Lung (tissue), 12 donors: ENCODE measurements around the gene ERI3. TPM values are rescaled to one million over a fixed set of nuclear protein-coding genes. Genes with fewer than 3 reads are reported as not detected.

ENCODE experiments used
- ATAC-seq: fragments of 200-7000 bp; cut with Tn5 transposase; one replicate; pipeline ENCODE4 v1.9.1; 2020; ENCODE audit warnings: moderate number of reproducible peaks; ENCODE audit not compliant: insufficient read depth, low FRiP score
- DNase-seq, 3 donors: peaks; one replicate each; pipeline ENCODE4 v3.0.0-alpha.2; 2013 to 2017
- H3K27ac ChIP-seq, 2 donors: one replicate each; pipeline ENCODE4 v1.5.1; 2013; ENCODE audit warnings: mild to moderate bottlenecking in 2 of 2, moderate library complexity in 2 of 2, control low read depth in 1 of 2, inconsistent platforms in 1 of 2, low read depth in 1 of 2, low read length in 1 of 2
- H3K27me3 ChIP-seq, 3 donors: one replicate each; pipeline ENCODE4 v1.5.1; 2013; ENCODE audit warnings: low read length in 2 of 3; ENCODE audit not compliant: control insufficient read depth in 3 of 3, insufficient read depth in 3 of 3
- H3K36me3 ChIP-seq, 4 donors: one replicate each; pipeline ENCODE4 v1.5.1; 2013; ENCODE audit warnings: low read length in 4 of 4, mild to moderate bottlenecking in 1 of 4, moderate library complexity in 1 of 4; ENCODE audit not compliant: control insufficient read depth in 4 of 4, insufficient read depth in 4 of 4
- H3K4me1 ChIP-seq, 5 donors: one replicate each; pipeline ENCODE4 v1.5.1; 2013; ENCODE audit warnings: low read length in 5 of 5, mild to moderate bottlenecking in 2 of 5, moderate library complexity in 1 of 5; ENCODE audit not compliant: control insufficient read depth in 5 of 5, insufficient read depth in 5 of 5
- H3K4me3 ChIP-seq: one replicate; pipeline ENCODE4 v1.5.1; 2013; ENCODE audit warnings: mild to moderate bottlenecking, control low read depth, moderate library complexity
- H3K9ac ChIP-seq, 2 donors: one replicate each; pipeline ENCODE4 v1.5.1; 2013; ENCODE audit warnings: low read length in 2 of 2, control low read depth in 1 of 2; ENCODE audit not compliant: insufficient read depth in 1 of 2
- H3K9me3 ChIP-seq, 4 donors: one replicate each; pipeline ENCODE4 v1.5.1; 2013; ENCODE audit warnings: low read length in 3 of 4, mild to moderate bottlenecking in 1 of 4, moderate library complexity in 1 of 4; ENCODE audit not compliant: control insufficient read depth in 4 of 4, insufficient read depth in 3 of 4
- WGBS, 2 donors: extraction: QIAGEN DNeasy Blood & Tissue Kit; methylation state at CpG; one replicate each; pipeline ENCODE4 v1.1.7; 2013; 5-methylcytosine and 5-hydroxymethylcytosine counted together
- polyA plus RNA-seq, 2 donors: library from polyadenylated mRNA; stranded (reverse); fragments of 200-250 nt; gene quantifications; one replicate each; pipeline ENCODE4 v1.2.1, GENCODE V29; 2013
- total RNA-seq, 2 donors: library from RNA; depleted of rRNA in 1 of 2; stranded (reverse); fragments of >200 nt in 1 of 2; gene quantifications; one replicate each; pipeline ENCODE4 v1.2.1, GENCODE V29; 2014 to 2021
- TF ChIP-seq, protein P1 (sequence below): IDR thresholded peaks from 2 replicates; pipeline ENCODE4 v1.5.1; 2012; ENCODE audit warnings: mild to moderate bottlenecking; ENCODE audit errors: control extremely low read depth, extremely low read depth
- donor health status: control.
- donor health status: control.
- donor health status: Bipolar disorder and iron deficiency.
- donor health status: healthy.
- donor health status: DM: yes; HTN: yes; CAD: no.

The ERI3 gene
- total and polyA plus RNA-seq, 4 donors: 26.6 to 56.2 (median 40.8) TPM

- peaks cover 0 to 2% (median 0%) of the 10 kb centered on the region in 4 donors for H3K36me3 ChIP-seq
- 97% methylated on average over 3 of the region's 3 CpGs for WGBS, 2 donors
- peaks cover 0 to 9% (median 7%) of the 10 kb centered on the region in 5 donors for H3K4me1 ChIP-seq
- H3K9ac ChIP-seq: no peak overlapping the region
- no peak for DNase-seq
- H3K27ac ChIP-seq: no peak overlapping the region
- no peaks in the 10 kb centered on the region for H3K9me3 ChIP-seq
- TF ChIP-seq, protein P1, sequence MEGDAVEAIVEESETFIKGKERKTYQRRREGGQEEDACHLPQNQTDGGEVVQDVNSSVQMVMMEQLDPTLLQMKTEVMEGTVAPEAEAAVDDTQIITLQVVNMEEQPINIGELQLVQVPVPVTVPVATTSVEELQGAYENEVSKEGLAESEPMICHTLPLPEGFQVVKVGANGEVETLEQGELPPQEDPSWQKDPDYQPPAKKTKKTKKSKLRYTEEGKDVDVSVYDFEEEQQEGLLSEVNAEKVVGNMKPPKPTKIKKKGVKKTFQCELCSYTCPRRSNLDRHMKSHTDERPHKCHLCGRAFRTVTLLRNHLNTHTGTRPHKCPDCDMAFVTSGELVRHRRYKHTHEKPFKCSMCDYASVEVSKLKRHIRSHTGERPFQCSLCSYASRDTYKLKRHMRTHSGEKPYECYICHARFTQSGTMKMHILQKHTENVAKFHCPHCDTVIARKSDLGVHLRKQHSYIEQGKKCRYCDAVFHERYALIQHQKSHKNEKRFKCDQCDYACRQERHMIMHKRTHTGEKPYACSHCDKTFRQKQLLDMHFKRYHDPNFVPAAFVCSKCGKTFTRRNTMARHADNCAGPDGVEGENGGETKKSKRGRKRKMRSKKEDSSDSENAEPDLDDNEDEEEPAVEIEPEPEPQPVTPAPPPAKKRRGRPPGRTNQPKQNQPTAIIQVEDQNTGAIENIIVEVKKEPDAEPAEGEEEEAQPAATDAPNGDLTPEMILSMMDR: no peak
- H3K4me3 ChIP-seq: no peak overlapping the region
- H3K27me3 ChIP-seq: no peaks in the 10 kb centered on the region
- ATAC-seq: no peak
Observed at GRCh38 chr1:44271646-44272045, 83.4 kb downstream of the ERI3 start.

DNA sequence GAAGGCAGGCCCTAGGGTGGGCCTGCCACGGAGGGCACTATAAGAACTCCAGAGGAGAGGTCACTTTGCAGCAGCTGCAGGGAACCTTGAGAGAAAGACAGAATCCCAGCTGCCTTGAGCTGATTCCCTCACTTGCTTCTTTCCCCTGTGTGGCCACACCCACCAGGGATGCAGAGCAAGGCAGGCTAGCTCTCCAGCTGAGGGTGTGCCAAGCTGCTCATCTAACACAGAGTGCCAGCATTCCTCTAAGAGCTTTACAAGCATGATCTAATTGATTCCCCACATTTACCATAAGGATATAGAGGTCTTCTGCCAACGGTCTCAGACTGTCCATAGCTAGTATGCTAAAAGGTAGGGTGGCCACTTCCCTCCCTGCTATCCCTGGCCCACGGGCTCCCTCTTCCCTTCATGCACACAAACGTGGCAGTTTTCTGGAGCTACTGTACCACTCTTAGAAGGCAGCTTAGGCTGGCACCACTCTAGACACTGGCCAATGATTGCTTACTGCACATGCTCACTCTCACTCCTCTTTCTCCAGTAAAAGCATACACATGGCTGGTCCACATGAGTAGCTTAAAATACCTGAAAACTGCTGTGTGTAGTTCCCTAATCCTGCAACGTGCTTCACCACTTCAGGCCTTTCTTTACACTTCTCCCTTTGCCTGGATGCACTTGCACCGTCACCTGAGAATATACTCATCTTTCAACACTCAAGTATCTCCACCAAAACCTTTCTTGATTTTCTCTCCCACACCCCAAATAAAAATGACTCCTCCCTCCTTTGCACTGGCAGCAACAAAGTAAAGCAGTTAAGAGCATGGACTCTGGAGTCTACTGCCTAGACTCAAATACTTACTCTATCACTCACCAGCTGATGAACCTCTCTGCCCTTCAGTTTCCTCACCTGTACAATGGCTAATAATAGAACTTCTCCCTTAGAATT is 84.1 kb downstream of the ERI3 start:
- H3K27me3 ChIP-seq: no peaks in the 10 kb centered on the region
- TF ChIP-seq, protein P1: no peak
- no peaks in the 10 kb centered on the region for H3K9me3 ChIP-seq
- peaks cover 0 to 9% (median 2%) of the 10 kb centered on the region in 5 donors for H3K4me1 ChIP-seq
- H3K27ac ChIP-seq: no peak overlapping the region
- no peak overlapping the region for H3K9ac ChIP-seq
- DNase-seq (no peak), ATAC-seq (no peak)
- no peak overlapping the region for H3K4me3 ChIP-seq
- 86 to 88% methylated on average over 6 of the region's 6 CpGs for WGBS, 2 donors
- H3K36me3 ChIP-seq: peaks cover 0 to 2% (median 0%) of the 10 kb centered on the region in 4 donors

- DNase-seq (no peak), ATAC-seq (no peak)
- Histone ChIP-seq H3K4me1 (peaks cover 0 to 7% (median 2%) of the 10 kb centered on the region in 5 donors), H3K27me3 (no peaks in the 10 kb centered on the region), H3K36me3 (peaks cover 0 to 2% (median 0%) of the 10 kb centered on the region in 4 donors), H3K9ac (no peak overlapping the region), H3K9me3 (no peaks in the 10 kb centered on the region), H3K4me3 (no peak overlapping the region), H3K27ac (no peak overlapping the region)
- TF ChIP-seq, protein P1: no peak
- WGBS, 2 donors: 100% methylated on average over 1 of the region's 1 CpG
Observed at GRCh38 chr1:44268054-44268453, 87.0 kb downstream of the ERI3 start.
